K562 (cell line): Measurements from ENCODE around the gene LAPTM5. TPM values are rescaled to one million over a fixed set of nuclear protein-coding genes. Genes with fewer than 3 reads are reported as not detected.
A peak's percentile ranks its signal among the peaks of the same experiment; 100 is the strongest.

Experiments used
- ATAC-seq: fragments of 200-7000 bp; cut with Tn5 transposase; 3 replicates; pipeline ENCODE4 v1.9.1; 2020; ENCODE audit warnings: moderate library complexity
- BruUV-seq: library from RNA; stranded (reverse); fragments of 400-500 nt; replicated peaks from 2 replicates; lab custom pipeline; 2021; lab: Mats Ljungman, UMichigan
- CTCF ChIA-PET: fragments of 300-600 bp; formaldehyde crosslinking; extraction: SDS; loops from one replicate; lab custom pipeline; 2021; ENCODE audit warnings: low intra/inter-chr PET ratio; lab: Yijun Ruan, JAX
- POLR2A ChIA-PET: fragments of 300-600, 350-650 bp; sonication (Branson Sonifier 250); formaldehyde crosslinking; extraction: SDS; loops from one replicate; lab custom pipeline; 2021; ENCODE audit warnings: antibody characterized with exemption, inconsistent platforms; lab: Yijun Ruan, JAX
- DNase-seq, 4 experiments: peaks; one replicate each; pipeline versions ENCODE4 v3.0.0 to v3.0.0-alpha.2; 2011 to 2018; ENCODE audit warnings: low spot score in 3 of 4, mixed read lengths in 3 of 4; ENCODE audit errors: extremely low read depth in 1 of 4
- FAIRE-seq: peaks from 2 replicates; lab custom pipeline; 2011; peaks lifted over from hg19 to GRCh38; lab: Jason Lieb, UNC
- H2AFZ ChIP-seq: 2 replicates; pipeline ENCODE4 v1.6.0; 2011; ENCODE audit warnings: low read depth, low read length, control low read depth, inconsistent platforms
- H3K27ac ChIP-seq: fragments of 200-600 bp; 3 replicates; pipeline ENCODE4 v1.8.0; 2011; ENCODE audit warnings: low read depth, mild to moderate bottlenecking, control low read depth, inconsistent platforms, low read length, moderate library complexity, mixed read lengths; ENCODE audit errors: extremely low read depth
- H3K27me3 ChIP-seq, 2 experiments: fragments of 300-600 bp in 1 of 2; 2 replicates in 1 of 2; 3 replicates in 1 of 2; pipeline versions ENCODE4 v1.6.0 to v1.8.0; 2011; ENCODE audit warnings: inconsistent platforms in 2 of 2, low read length in 2 of 2, mild to moderate bottlenecking in 1 of 2, mixed read lengths in 1 of 2, moderate library complexity in 1 of 2; ENCODE audit not compliant: control insufficient read depth in 2 of 2, insufficient read depth in 2 of 2
- H3K36me3 ChIP-seq: fragments of 300-600 bp; 3 replicates; pipeline ENCODE4 v1.8.0; 2011; ENCODE audit warnings: mild to moderate bottlenecking, low read length, inconsistent platforms; ENCODE audit not compliant: control insufficient read depth, insufficient read depth
- H3K4me1 ChIP-seq, 2 experiments: fragments of 200-600 bp in 1 of 2; replicated peaks in 1 of 2; 2 replicates in 1 of 2; 3 replicates in 1 of 2; pipeline versions ENCODE4 v1.5.1 to v1.8.0; 2011; ENCODE audit warnings: inconsistent platforms in 2 of 2, low read length in 2 of 2, mild to moderate bottlenecking in 1 of 2, mixed read lengths in 1 of 2, moderate library complexity in 1 of 2; ENCODE audit not compliant: control insufficient read depth in 2 of 2, insufficient read depth in 2 of 2
- H3K4me2 ChIP-seq: 2 replicates; pipeline ENCODE4 v1.6.1; 2011; ENCODE audit warnings: low read length, control low read depth, inconsistent platforms, mixed read lengths; ENCODE audit not compliant: insufficient read depth
- H3K4me3 ChIP-seq: fragments of 200-600 bp; sonication (generic), shearing (Covaris generic); 2 replicates; pipeline ENCODE4 v1.5.1; 2016; ENCODE audit warnings: control low read depth, inconsistent platforms
- H3K79me2 ChIP-seq: fragments of 200-600 bp; 3 replicates; pipeline ENCODE4 v1.8.0; 2011; ENCODE audit warnings: low read length, inconsistent platforms; ENCODE audit not compliant: control insufficient read depth, insufficient read depth
- H3K9ac ChIP-seq, 2 experiments: 2 replicates each; pipeline versions ENCODE4 v1.6.0 to v1.6.1; 2011; ENCODE audit warnings: low read depth in 2 of 2, low read length in 2 of 2, control low read depth in 1 of 2, inconsistent platforms in 1 of 2, mild to moderate bottlenecking in 1 of 2, mixed read lengths in 1 of 2; ENCODE audit not compliant: insufficient read depth in 1 of 2
- H3K9me1 ChIP-seq: one replicate; pipeline ENCODE4 v1.6.0; 2011; ENCODE audit warnings: inconsistent platforms, mild to moderate bottlenecking, low read length, moderate library complexity; ENCODE audit not compliant: control insufficient read depth, insufficient read depth
- H3K9me3 ChIP-seq: replicated peaks from 2 replicates; pipeline ENCODE4 v1.5.1; 2011; ENCODE audit warnings: low read depth, low read length, inconsistent platforms; ENCODE audit not compliant: control insufficient read depth, insufficient read depth
- H4K20me1 ChIP-seq: replicated peaks from 2 replicates; pipeline ENCODE4 v1.6.1; 2011; ENCODE audit warnings: low read length, inconsistent platforms, mixed read lengths; ENCODE audit not compliant: control insufficient read depth, insufficient read depth
- ADNP ChIP-seq: fragments of 200-800 bp; sonication (Bioruptor generic); IDR thresholded peaks from 2 replicates; pipeline ENCODE4 v1.6.1; 2016; ENCODE audit warnings: missing genetic modification characterization, missing compliant biosample characterization
- BRD4 ChIP-seq: fragments of 200-600 bp; sonication (generic); IDR thresholded peaks from 2 replicates; pipeline ENCODE4 v1.6.1; 2017; ENCODE audit warnings: inconsistent platforms
- CBX3 ChIP-seq, 2 experiments: IDR thresholded peaks; 1 replicate in 1 of 2; 2 replicates in 1 of 2; pipeline ENCODE4 v1.6.1; 2012; ENCODE audit warnings: inconsistent platforms in 2 of 2, low read length in 2 of 2, borderline replicate concordance in 1 of 2, control low read depth in 1 of 2
- CHD4 ChIP-seq: fragments of 200-600 bp; sonication (generic); IDR thresholded peaks from 3 replicates; pipeline ENCODE4 v1.6.1; 2012; ENCODE audit warnings: low read depth, mild to moderate bottlenecking, mixed read lengths, low read length, inconsistent platforms; ENCODE audit not compliant: insufficient read depth, insufficient replicate concordance, poor library complexity, severe bottlenecking
- CSDE1 ChIP-seq, 2 experiments: fragments of 450-650 bp; IDR thresholded peaks; 2 replicates each; pipeline ENCODE4 v1.6.1; 2016; ENCODE audit warnings: mild to moderate bottlenecking in 1 of 2
- FOXP1 ChIP-seq: sonication (generic); formaldehyde crosslinking; IDR thresholded peaks from 2 replicates; pipeline ENCODE4 v1.8.0; 2022; ENCODE audit warnings: mild to moderate bottlenecking, missing genetic modification reagents
- GABPB1 ChIP-seq: sonication (generic); formaldehyde crosslinking; IDR thresholded peaks from 2 replicates; pipeline ENCODE4 v1.8.0; 2022; ENCODE audit warnings: mild to moderate bottlenecking, missing genetic modification reagents
- KDM1A ChIP-seq, 2 experiments: fragments of 450-650 bp; IDR thresholded peaks; 2 replicates each; pipeline ENCODE4 v1.6.1; 2016; ENCODE audit warnings: mild to moderate bottlenecking in 2 of 2
- MEF2A ChIP-seq: IDR thresholded peaks from 2 replicates; pipeline ENCODE4 v1.6.1; 2011; ENCODE audit warnings: low read depth, mild to moderate bottlenecking, low read length, moderate library complexity; ENCODE audit not compliant: control insufficient read depth
- NBN ChIP-seq: fragments of 450-650 bp; IDR thresholded peaks from 2 replicates; pipeline ENCODE4 v1.6.1; 2016; ENCODE audit warnings: low read depth, mild to moderate bottlenecking
- PML ChIP-seq: IDR thresholded peaks from 2 replicates; pipeline ENCODE4 v1.6.1; 2012; ENCODE audit warnings: low read length, inconsistent platforms
- RBM25 ChIP-seq: fragments of 200-400 bp; formaldehyde crosslinking; IDR thresholded peaks from 2 replicates; pipeline ENCODE4 v1.6.1; 2018; ENCODE audit warnings: low read length, low read depth, moderate library complexity; ENCODE audit not compliant: severe bottlenecking
- TSC22D4 ChIP-seq: fragments of 450-650 bp; IDR thresholded peaks from 2 replicates; pipeline ENCODE4 v1.6.1; 2016; ENCODE audit warnings: missing genetic modification characterization, missing biosample characterization, control low read depth
- XRCC3 ChIP-seq: fragments of 450-650 bp; IDR thresholded peaks from 2 replicates; pipeline ENCODE4 v1.6.1; 2017; ENCODE audit warnings: mild to moderate bottlenecking, moderate library complexity
- ZNF124 ChIP-seq: sonication (generic); formaldehyde crosslinking; IDR thresholded peaks from 2 replicates; pipeline ENCODE4 v1.8.1; 2022; ENCODE audit warnings: missing genetic modification reagents
- ZNF263 ChIP-seq: sonication (generic); formaldehyde crosslinking; IDR thresholded peaks from 2 replicates; pipeline ENCODE4 v1.8.0; 2022; ENCODE audit warnings: mild to moderate bottlenecking, missing genetic modification reagents, borderline replicate concordance
- ZNF445 ChIP-seq: fragments of 250-450 bp; sonication (Bioruptor Pico); IDR thresholded peaks from 2 replicates; pipeline ENCODE4 v1.4.0; 2020; ENCODE audit warnings: low read depth, mild to moderate bottlenecking, moderate library complexity
- ZNF583 ChIP-seq: fragments of 250-450 bp; sonication (Bioruptor Pico); IDR thresholded peaks from 2 replicates; pipeline ENCODE4 v1.4.0; 2020
- WGBS: fragments of 100-300 bp; shearing (Covaris generic); methylation state at CpG from one replicate; pipeline ENCODE4 v1.1.6; 2016; ENCODE audit warnings: low coverage, mixed read lengths; ENCODE audit not compliant: insufficient coverage; ENCODE audit errors: missing lambda C conversion rate; 5-methylcytosine and 5-hydroxymethylcytosine counted together
- in situ Hi-C: fragments of 300-500 bp; cut with MboI; formaldehyde crosslinking; loops from 4 replicates; pipeline ENCODE4 v1.15.0; 2018; ENCODE audit warnings: inconsistent platforms, mixed read lengths
- intact Hi-C: fragments of 100-400 bp; cut with micrococcal nuclease; formaldehyde crosslinking; loops from 2 replicates; pipeline ENCODE4 v1.14.2; 2022
- polyA plus RNA-seq, 8 experiments: library from polyadenylated mRNA; depleted of rRNA in 4 of 8; stranded (reverse) in 5 of 8; unstranded in 3 of 8; fragments of >200 nt; fragmentation: Nextera tagmentation in 2 of 8; fragmentation: Illumina TruSeq in 1 of 8; extraction: Ambion mirVana in 2 of 8; extraction: Trizol in 1 of 8; gene quantifications; 2 replicates each; pipeline versions ENCODE4 v1.2.1 to v1.2.3, GENCODE V29; 2011 to 2014; ENCODE audit warnings: inconsistent platforms in 1 of 8, missing spikeins in 1 of 8
- total RNA-seq, 7 experiments: library from RNA; depleted of rRNA in 6 of 7; stranded (reverse); fragments of >200 nt in 6 of 7; fragmentation: Illumina TruSeq in 2 of 7; extraction: Trizol in 2 of 7; gene quantifications; 2 replicates each; pipeline versions ENCODE4 v1.2.1 to v1.2.3, GENCODE V29; 2011 to 2021; ENCODE audit warnings: low replicate concordance in 1 of 7
- TF ChIP-seq, protein P1 (sequence below): sonication (generic); formaldehyde crosslinking; IDR thresholded peaks from 2 replicates; pipeline ENCODE4 v1.8.1; 2023; ENCODE audit warnings: mild to moderate bottlenecking, missing genetic modification reagents
- TF ChIP-seq, protein P2 (sequence below): fragments of 450-650 bp; IDR thresholded peaks from 2 replicates; pipeline ENCODE4 v1.6.1; 2017; ENCODE audit warnings: antibody characterized with exemption

Gene LAPTM5
- total and polyA plus RNA-seq, 9 of the 15 experiments (the other 6 are each of a cell fraction or from before 2014, with no cell fraction given) = 2.4 to 47.3 (median 20.3) TPM

- TF ChIP-seq, protein P1, sequence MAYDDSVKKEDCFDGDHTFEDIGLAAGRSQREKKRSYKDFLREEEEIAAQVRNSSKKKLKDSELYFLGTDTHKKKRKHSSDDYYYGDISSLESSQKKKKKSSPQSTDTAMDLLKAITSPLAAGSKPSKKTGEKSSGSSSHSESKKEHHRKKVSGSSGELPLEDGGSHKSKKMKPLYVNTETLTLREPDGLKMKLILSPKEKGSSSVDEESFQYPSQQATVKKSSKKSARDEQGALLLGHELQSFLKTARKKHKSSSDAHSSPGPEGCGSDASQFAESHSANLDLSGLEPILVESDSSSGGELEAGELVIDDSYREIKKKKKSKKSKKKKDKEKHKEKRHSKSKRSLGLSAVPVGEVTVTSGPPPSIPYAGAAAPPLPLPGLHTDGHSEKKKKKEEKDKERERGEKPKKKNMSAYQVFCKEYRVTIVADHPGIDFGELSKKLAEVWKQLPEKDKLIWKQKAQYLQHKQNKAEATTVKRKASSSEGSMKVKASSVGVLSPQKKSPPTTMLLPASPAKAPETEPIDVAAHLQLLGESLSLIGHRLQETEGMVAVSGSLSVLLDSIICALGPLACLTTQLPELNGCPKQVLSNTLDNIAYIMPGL = no peak
- TF ChIP-seq TSC22D4 (tag) (no peak), ZNF445 (CRISPR knock-in tag) (no peak), CHD4 (no peak), CSDE1 (IDR thresholded peaks at IDR 0.05) (no peak), ZNF124 (no peak), PML (no peak), BRD4 (no peak)
Observed at GRCh38 chr1:30793209-30793608, 35.6 kb upstream of the LAPTM5 start (continued).

DNA sequence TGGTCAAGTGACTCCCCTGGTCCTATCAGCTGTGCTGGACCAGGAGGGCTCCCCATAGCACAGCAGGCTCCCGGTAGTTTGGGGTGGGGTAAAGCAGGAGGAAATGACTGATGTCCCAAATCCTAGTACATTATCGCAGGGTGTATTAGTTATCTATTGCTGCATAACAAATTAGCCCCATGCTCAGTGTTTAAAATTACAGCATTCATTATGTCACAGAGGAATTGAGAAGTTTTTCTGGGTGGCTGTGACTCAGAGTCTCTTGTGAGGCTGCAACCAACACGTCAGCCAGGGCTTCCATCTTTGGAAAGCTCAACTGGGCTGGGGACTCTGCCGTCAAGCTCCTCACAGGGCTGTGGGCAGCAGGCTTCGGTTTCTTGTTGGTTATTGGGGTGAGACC lies 34.3 kb upstream of the LAPTM5 start:
- Histone ChIP-seq H3K36me3 (no peaks in the 10 kb centered on the region), H2AFZ (peak overlapping the region; percentile 44; the same call in 1 of the 2 replicates), H3K4me1 (peaks cover 0 to 14% of the 10 kb centered on the region in 2 experiments; a peak in 3 of 5 replicates), H3K9me1 (no peaks in the 10 kb centered on the region)
- intact Hi-C loops = no loop called here
- CTCF ChIA-PET = no interaction called here
- TF ChIP-seq GABPB1 (CRISPR knock-in tag) (no peak), FOXP1 (CRISPR knock-in tag) (no peak), KDM1A (IDR thresholded peaks at IDR 0.05) (peak in 1 of 2 experiments; percentile 28; a peak in 1 of 4 replicates), RBM25 (peak; percentile 47), CBX3 (IDR thresholded peaks at IDR 0.05; ENCODE audit: borderline replicate concordance in 1 of 2, low read length in 2 of 2) (peak in 1 of 2 experiments; percentile 49; a peak in 1 of 3 replicates), ZNF445 (CRISPR knock-in tag) (no peak), NBN (no peak), ZNF263 (CRISPR knock-in tag) (no peak), XRCC3 (no peak), MEF2A (no peak), ADNP (tag) (no peak), ZNF583 (CRISPR knock-in tag) (no peak)
- TF ChIP-seq, protein P2, sequence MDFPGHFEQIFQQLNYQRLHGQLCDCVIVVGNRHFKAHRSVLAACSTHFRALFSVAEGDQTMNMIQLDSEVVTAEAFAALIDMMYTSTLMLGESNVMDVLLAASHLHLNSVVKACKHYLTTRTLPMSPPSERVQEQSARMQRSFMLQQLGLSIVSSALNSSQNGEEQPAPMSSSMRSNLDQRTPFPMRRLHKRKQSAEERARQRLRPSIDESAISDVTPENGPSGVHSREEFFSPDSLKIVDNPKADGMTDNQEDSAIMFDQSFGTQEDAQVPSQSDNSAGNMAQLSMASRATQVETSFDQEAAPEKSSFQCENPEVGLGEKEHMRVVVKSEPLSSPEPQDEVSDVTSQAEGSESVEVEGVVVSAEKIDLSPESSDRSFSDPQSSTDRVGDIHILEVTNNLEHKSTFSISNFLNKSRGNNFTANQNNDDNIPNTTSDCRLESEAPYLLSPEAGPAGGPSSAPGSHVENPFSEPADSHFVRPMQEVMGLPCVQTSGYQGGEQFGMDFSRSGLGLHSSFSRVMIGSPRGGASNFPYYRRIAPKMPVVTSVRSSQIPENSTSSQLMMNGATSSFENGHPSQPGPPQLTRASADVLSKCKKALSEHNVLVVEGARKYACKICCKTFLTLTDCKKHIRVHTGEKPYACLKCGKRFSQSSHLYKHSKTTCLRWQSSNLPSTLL = no peak
- TF ChIP-seq, all 486 proteins: peak for 3
- POLR2A ChIA-PET = interaction anchor here (0.6 to 0.8 kb wide), 4 partner anchors 12 to 228 kb away, joined by 3 to 4 read pairs (median 3); no protein-coding TSS in a partner anchor
- Histone ChIP-seq H3K4me3 (no peak overlapping the region), H3K27ac (no peak overlapping the region), H3K79me2 (no peaks in the 10 kb centered on the region), H3K9ac (no peak overlapping the region), H3K27me3 (peaks cover 0 to 4% of the 10 kb centered on the region in 2 experiments; a peak in 1 of 5 replicates), H4K20me1 (no peaks in the 10 kb centered on the region), H3K4me2 (no peak overlapping the region), H3K9me3 (no peaks in the 10 kb centered on the region)
- BruUV-seq = no TSS peak
- DNase-seq = no peak
- FAIRE-seq = no peak
- in situ Hi-C loops = no loop called here
- WGBS = 33% methylated on average over 5 of the region's 5 CpGs
- ATAC-seq = no peak
